CD14-positive monocyte (primary cell): ENCODE results near the gene PLG. TPM values are rescaled to one million over a fixed set of nuclear protein-coding genes. Genes with fewer than 3 reads are reported as not detected.
"Not testable (repeated sequence)": the region's sequence is repeated elsewhere in the genome, so short reads cannot be mapped to it uniquely, and the experiment has no call there.

ENCODE experiments used
- DNase-seq, 3 donors: peaks; one replicate each; pipeline ENCODE4 v3.0.0-alpha.2; 2011 to 2022
- H2AFZ ChIP-seq: 2 replicates; pipeline ENCODE4 v1.6.0; 2012; ENCODE audit warnings: mild to moderate bottlenecking, low read depth, low read length, inconsistent platforms; ENCODE audit not compliant: insufficient read depth, poor library complexity, severe bottlenecking
- H3K27ac ChIP-seq, 2 donors: 1 replicate in 1 of 2; 2 replicates in 1 of 2; pipeline ENCODE4 v1.5.1; 2012 to 2013; ENCODE audit warnings: low read length in 2 of 2, control low read depth in 1 of 2, inconsistent platforms in 1 of 2, low read depth in 1 of 2, mild to moderate bottlenecking in 1 of 2
- H3K27me3 ChIP-seq, 2 donors: one replicate each; pipeline versions ENCODE4 v1.6.0 to v1.6.1; 2011 to 2013; ENCODE audit warnings: low read length in 2 of 2; ENCODE audit not compliant: control insufficient read depth in 2 of 2, insufficient read depth in 2 of 2
- H3K36me3 ChIP-seq, 2 donors: replicated peaks in 1 of 2; 1 replicate in 1 of 2; 2 replicates in 1 of 2; pipeline versions ENCODE4 v1.5.1 to v1.6.1; 2012 to 2013; ENCODE audit warnings: low read length in 2 of 2, control low read depth in 1 of 2, inconsistent platforms in 1 of 2, mild to moderate bottlenecking in 1 of 2; ENCODE audit not compliant: insufficient read depth in 2 of 2, control insufficient read depth in 1 of 2
- H3K4me1 ChIP-seq, 2 donors: 1 replicate in 1 of 2; 2 replicates in 1 of 2; pipeline versions ENCODE4 v1.5.1 to v1.6.1; 2012 to 2013; ENCODE audit warnings: low read length in 2 of 2, control low read depth in 1 of 2, inconsistent platforms in 1 of 2, mild to moderate bottlenecking in 1 of 2, moderate library complexity in 1 of 2; ENCODE audit not compliant: insufficient read depth in 2 of 2, control insufficient read depth in 1 of 2
- H3K4me2 ChIP-seq: replicated peaks from 2 replicates; pipeline ENCODE3; 2012; ENCODE audit warnings: low read length, moderate library complexity, mild to moderate bottlenecking; ENCODE audit not compliant: poor library complexity, severe bottlenecking; ENCODE audit errors: extremely low read depth
- H3K4me3 ChIP-seq, 3 experiments: fragments of 200-600 bp in 1 of 3; sonication (generic) in 1 of 3; replicated peaks in 1 of 3; 1 replicate in 2 of 3; 2 replicates in 1 of 3; pipeline ENCODE4 v1.5.1; 2011 to 2013; ENCODE audit warnings: low read length in 3 of 3, mild to moderate bottlenecking in 3 of 3, control low read depth in 2 of 3, low read depth in 2 of 3, inconsistent platforms in 1 of 3, moderate library complexity in 1 of 3
- H3K79me2 ChIP-seq: 2 replicates; pipeline ENCODE4 v1.6.0; 2012; ENCODE audit warnings: mild to moderate bottlenecking, control low read depth, inconsistent platforms, low read length, moderate library complexity; ENCODE audit not compliant: insufficient read depth
- H3K9ac ChIP-seq: 2 replicates; pipeline ENCODE4 v1.6.0; 2017; ENCODE audit warnings: low read length, mild to moderate bottlenecking; ENCODE audit not compliant: insufficient read depth, poor library complexity, severe bottlenecking
- H3K9me3 ChIP-seq, 2 donors: replicated peaks in 1 of 2; 1 replicate in 1 of 2; 2 replicates in 1 of 2; pipeline versions ENCODE4 v1.5.1 to v1.6.1; 2012 to 2013; ENCODE audit warnings: low read length in 2 of 2, control low read depth in 1 of 2; ENCODE audit not compliant: control insufficient read depth in 1 of 2, insufficient read depth in 1 of 2
- H4K20me1 ChIP-seq: 2 replicates; pipeline ENCODE4 v1.6.0; 2012; ENCODE audit warnings: mild to moderate bottlenecking, low read length, control low read depth, moderate library complexity; ENCODE audit not compliant: insufficient read depth
- H3K27ac Mint-ChIP-seq, 7 donors: one replicate each; pipeline ENCODE4 v1.8.0; 2020; ENCODE audit warnings: mild to moderate bottlenecking in 7 of 7, mixed read lengths in 7 of 7, moderate library complexity in 6 of 7, inconsistent platforms in 2 of 7
- H3K27me3 Mint-ChIP-seq, 3 donors: one replicate each; pipeline ENCODE4 v1.8.0; 2021 to 2022; ENCODE audit warnings: low read depth in 3 of 3, mild to moderate bottlenecking in 3 of 3, mixed read lengths in 3 of 3, moderate library complexity in 3 of 3, inconsistent platforms in 1 of 3
- H3K36me3 Mint-ChIP-seq, 2 donors: one replicate each; pipeline ENCODE4 v1.8.0; 2020; ENCODE audit warnings: mixed read lengths in 2 of 2, inconsistent platforms in 1 of 2, mild to moderate bottlenecking in 1 of 2
- H3K4me1 Mint-ChIP-seq: one replicate; pipeline ENCODE4 v1.8.0; 2020; ENCODE audit warnings: mild to moderate bottlenecking, mixed read lengths
- H3K4me3 Mint-ChIP-seq, 2 donors: one replicate each; pipeline ENCODE4 v1.8.0; 2020; ENCODE audit warnings: mild to moderate bottlenecking in 2 of 2, mixed read lengths in 2 of 2, moderate library complexity in 1 of 2
- H3K9me3 Mint-ChIP-seq, 7 donors: one replicate each; pipeline ENCODE4 v1.8.0; 2020 to 2022; ENCODE audit warnings: mixed read lengths in 7 of 7, mild to moderate bottlenecking in 6 of 7, moderate library complexity in 6 of 7, inconsistent platforms in 2 of 7
- WGBS: methylation state at CpG from one replicate; pipeline ENCODE4 v1.1.5; 2013; ENCODE audit warnings: missing lambda C conversion rate; ENCODE audit not compliant: insufficient coverage; 5-methylcytosine and 5-hydroxymethylcytosine counted together
- intact Hi-C, 2 donors: fragments of 100-400 bp; cut with micrococcal nuclease; formaldehyde crosslinking; loops; one replicate each; pipeline versions ENCODE4 v1.15.0 to v1.15.1; 2023
- polyA plus RNA-seq, 3 donors: library from polyadenylated mRNA; depleted of rRNA in 1 of 3; unstranded in 2 of 3; stranded (reverse) in 1 of 3; fragments of 300-500 nt in 2 of 3; fragments of >200 nt in 1 of 3; fragmentation: Illumina TruSeq in 2 of 3; gene quantifications; 1 replicate in 2 of 3; 2 replicates in 1 of 3; pipeline ENCODE4 v1.2.3, GENCODE V29; 2012 to 2021
- TF ChIP-seq, protein P1 (sequence below): fragments of 200-600 bp; IDR thresholded peaks from one replicate; pipeline ENCODE4 v1.8.0; 2022; ENCODE audit warnings: antibody characterized with exemption, mild to moderate bottlenecking

The PLG gene
- polyA plus RNA-seq, 3 donors, result not detected

DNA sequence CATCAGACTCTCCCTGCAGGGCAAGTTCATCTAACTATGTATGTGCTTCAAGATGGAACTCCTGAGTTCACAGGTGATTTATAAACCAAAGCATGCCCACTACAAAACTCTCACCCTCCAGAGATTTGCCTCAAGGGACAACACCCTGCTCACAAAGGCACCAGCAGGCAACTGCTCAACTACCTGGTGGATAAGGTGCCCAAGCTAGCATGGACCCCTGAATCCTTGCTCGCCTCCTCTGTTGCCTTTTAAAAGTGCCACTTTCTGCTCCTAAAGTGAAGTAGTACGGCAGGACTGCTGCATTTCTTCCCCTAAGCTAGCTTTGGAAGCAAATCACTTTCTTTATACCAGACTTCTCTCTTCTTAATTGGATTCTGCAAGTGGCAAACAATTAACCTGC is 39.2 kb upstream of the PLG start:
- Mint-ChIP-seq H3K4me3 (no peak overlapping the region), H3K4me1 (no peaks in the 10 kb centered on the region), H3K27me3 (peaks cover 0 to 4% (median 0%) of the 10 kb centered on the region in 3 donors), H3K9me3 (peaks cover 0 to 7% (median 2%) of the 10 kb centered on the region in 7 donors), H3K36me3 (no peaks in the 10 kb centered on the region), H3K27ac (no peak overlapping the region)
- Histone ChIP-seq H3K79me2 (no peaks in the 10 kb centered on the region), H3K4me2 (no peak overlapping the region), H3K9ac (no peak overlapping the region), H3K4me1 (no peaks in the 10 kb centered on the region), H3K27me3 (no peaks in the 10 kb centered on the region), H4K20me1 (no peaks in the 10 kb centered on the region), H3K36me3 (no peaks in the 10 kb centered on the region), H3K4me3 (no peak overlapping the region), H3K27ac (no peak overlapping the region), H2AFZ (no peak overlapping the region), H3K9me3 (peaks cover 0 to 2% of the 10 kb centered on the region in 2 donors)
- 74% methylated on average over 2 of the region's 2 CpGs for WGBS
- intact Hi-C loops, result no loop called here
- TF ChIP-seq, protein P1, sequence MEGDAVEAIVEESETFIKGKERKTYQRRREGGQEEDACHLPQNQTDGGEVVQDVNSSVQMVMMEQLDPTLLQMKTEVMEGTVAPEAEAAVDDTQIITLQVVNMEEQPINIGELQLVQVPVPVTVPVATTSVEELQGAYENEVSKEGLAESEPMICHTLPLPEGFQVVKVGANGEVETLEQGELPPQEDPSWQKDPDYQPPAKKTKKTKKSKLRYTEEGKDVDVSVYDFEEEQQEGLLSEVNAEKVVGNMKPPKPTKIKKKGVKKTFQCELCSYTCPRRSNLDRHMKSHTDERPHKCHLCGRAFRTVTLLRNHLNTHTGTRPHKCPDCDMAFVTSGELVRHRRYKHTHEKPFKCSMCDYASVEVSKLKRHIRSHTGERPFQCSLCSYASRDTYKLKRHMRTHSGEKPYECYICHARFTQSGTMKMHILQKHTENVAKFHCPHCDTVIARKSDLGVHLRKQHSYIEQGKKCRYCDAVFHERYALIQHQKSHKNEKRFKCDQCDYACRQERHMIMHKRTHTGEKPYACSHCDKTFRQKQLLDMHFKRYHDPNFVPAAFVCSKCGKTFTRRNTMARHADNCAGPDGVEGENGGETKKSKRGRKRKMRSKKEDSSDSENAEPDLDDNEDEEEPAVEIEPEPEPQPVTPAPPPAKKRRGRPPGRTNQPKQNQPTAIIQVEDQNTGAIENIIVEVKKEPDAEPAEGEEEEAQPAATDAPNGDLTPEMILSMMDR, result no peak
- no peak for DNase-seq

DNA sequence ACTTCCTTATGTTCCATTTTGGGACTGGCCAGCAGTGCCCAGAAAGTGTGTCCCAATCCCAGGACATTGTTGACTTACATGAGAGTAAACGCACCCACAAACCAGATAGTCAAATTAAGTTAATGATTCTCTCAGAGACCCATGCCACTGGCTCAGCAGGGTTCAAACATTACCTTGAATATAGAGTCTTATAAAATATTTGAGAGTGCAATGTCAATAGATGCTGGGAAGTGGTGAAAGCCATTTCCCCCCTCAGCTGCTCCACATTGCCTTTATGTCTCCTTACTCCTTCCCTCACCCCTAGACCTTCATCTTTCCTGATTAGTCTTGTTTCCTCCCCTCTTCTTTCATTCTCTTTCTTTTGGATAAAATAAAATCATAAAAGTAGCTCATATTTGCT is 37.8 kb upstream of the PLG start, which contains the start of gene LPA:
Gene LPA (minus strand): TSS at position 78 of the 400 bp plus-strand sequence. CDS start 61 bp downstream, at position 17.
- no CpG with 5 or more reads among the region's 1 CpG for WGBS
- H3K27ac Mint-ChIP-seq, intact Hi-C loops, H3K36me3 Mint-ChIP-seq, H4K20me1 ChIP-seq, DNase-seq, H3K4me3 Mint-ChIP-seq, H3K4me1 ChIP-seq, H3K27ac ChIP-seq, H3K27me3 ChIP-seq, H3K27me3 Mint-ChIP-seq, H3K9me3 Mint-ChIP-seq, H3K4me1 Mint-ChIP-seq, H3K9me3 ChIP-seq, H3K4me3 ChIP-seq, H3K9ac ChIP-seq, H2AFZ ChIP-seq, H3K36me3 ChIP-seq, H3K4me2 ChIP-seq, H3K79me2 ChIP-seq: not testable (repeated sequence)
